HEK293T (cell line): Measurements from ENCODE around the gene WRNIP1.

Source experiments
- CTCF ChIA-PET: fragments of 350-600 bp; formaldehyde crosslinking; extraction: SDS; loops from one replicate; lab custom pipeline; 2021; ENCODE audit warnings: antibody characterized with exemption, inconsistent platforms; lab: Yijun Ruan, JAX
- POLR2A ChIA-PET: fragments of 350-600 bp; formaldehyde crosslinking; extraction: SDS; loops from one replicate; lab custom pipeline; 2020; ENCODE audit warnings: antibody characterized with exemption, inconsistent platforms; lab: Yijun Ruan, JAX
- DNase-seq: peaks from one replicate; pipeline ENCODE4 v3.0.0; 2012; ENCODE audit warnings: mixed read lengths; ENCODE audit errors: extremely low spot score
- ARNT ChIP-seq: fragments of 450-650 bp; IDR thresholded peaks from 2 replicates; pipeline ENCODE4 v1.6.1; 2017; ENCODE audit warnings: mild to moderate bottlenecking
- BHLHE40 ChIP-seq: fragments of 450-650 bp; IDR thresholded peaks from 2 replicates; pipeline ENCODE4 v1.6.1; 2016; ENCODE audit warnings: mild to moderate bottlenecking, moderate library complexity, borderline replicate concordance
- CTBP1 ChIP-seq: fragments of 450-650 bp; IDR thresholded peaks from 2 replicates; pipeline ENCODE4 v1.6.1; 2016; ENCODE audit warnings: borderline replicate concordance
- ELF4 ChIP-seq: fragments of 450-650 bp; IDR thresholded peaks from 2 replicates; pipeline ENCODE4 v1.6.1; 2017; ENCODE audit warnings: antibody characterized with exemption
- FOXA1 ChIP-seq: fragments of 450-650 bp; IDR thresholded peaks from 2 replicates; pipeline ENCODE4 v1.6.1; 2016; ENCODE audit warnings: mild to moderate bottlenecking
- FOXK2 ChIP-seq: fragments of 450-650 bp; IDR thresholded peaks from 2 replicates; pipeline ENCODE4 v1.6.1; 2016; ENCODE audit warnings: mild to moderate bottlenecking
- FOXM1 ChIP-seq: fragments of 450-650 bp; IDR thresholded peaks from 2 replicates; pipeline ENCODE4 v1.6.1; 2017; ENCODE audit warnings: mild to moderate bottlenecking, borderline replicate concordance
- HDGF ChIP-seq: fragments of 450-650 bp; IDR thresholded peaks from 2 replicates; pipeline ENCODE4 v1.6.1; 2017; ENCODE audit warnings: antibody characterized with exemption, borderline replicate concordance
- L3MBTL2 ChIP-seq: fragments of 450-650 bp; conservative IDR thresholded peaks from 2 replicates; pipeline ENCODE4 v1.6.1; 2016; ENCODE audit warnings: mild to moderate bottlenecking
- LEF1 ChIP-seq: fragments of 450-650 bp; IDR thresholded peaks from 2 replicates; pipeline ENCODE4 v1.6.1; 2017; ENCODE audit warnings: mild to moderate bottlenecking, borderline replicate concordance
- NFRKB ChIP-seq: fragments of 450-650 bp; IDR thresholded peaks from 2 replicates; pipeline ENCODE4 v1.6.1; 2016; ENCODE audit warnings: mild to moderate bottlenecking, moderate library complexity
- PKNOX1 ChIP-seq: fragments of 450-650 bp; IDR thresholded peaks from 2 replicates; pipeline ENCODE4 v1.6.1; 2016
- SP1 ChIP-seq: fragments of 450-650 bp; IDR thresholded peaks from 2 replicates; pipeline ENCODE4 v1.6.1; 2017
- SUZ12 ChIP-seq: fragments of 450-650 bp; IDR thresholded peaks from 2 replicates; pipeline ENCODE4 v1.6.1; 2016; ENCODE audit warnings: mild to moderate bottlenecking
- TARDBP ChIP-seq: fragments of 450-650 bp; IDR thresholded peaks from 2 replicates; pipeline ENCODE4 v1.6.1; 2016
- ZNF384 ChIP-seq: fragments of 450-650 bp; IDR thresholded peaks from 2 replicates; pipeline ENCODE4 v1.6.1; 2016

Gene WRNIP1

GRCh38 chr6:2816158-2816557 lies 51.0 kb downstream of the WRNIP1 start:
- no peak for DNase-seq
- no peak for TF ChIP-seq FOXM1
- TF ChIP-seq FOXA1, result no peak
- TF ChIP-seq FOXK2, result no peak
- TF ChIP-seq ZNF384, result no peak
- no peak for TF ChIP-seq HDGF
- no peak for TF ChIP-seq NFRKB
- TF ChIP-seq ARNT, result no peak
- no peak for TF ChIP-seq SUZ12
- TF ChIP-seq PKNOX1, result no peak
- TF ChIP-seq TARDBP, result no peak
- no peak for TF ChIP-seq CTBP1
- TF ChIP-seq ELF4, result no peak
- no peak for TF ChIP-seq L3MBTL2
- no peak for TF ChIP-seq LEF1
- no peak for TF ChIP-seq SP1
- no peak for TF ChIP-seq BHLHE40
- CTCF ChIA-PET, result no interaction called here
- POLR2A ChIA-PET, result no interaction called here

GRCh38 chr6:2817903-2818443 lies 52.8 kb downstream of the WRNIP1 start:
- CTCF ChIA-PET, result interaction anchor here (0.7 to 1.3 kb wide), 2 partner anchors 13 to 135 kb away, joined by 3 to 5 read pairs; no protein-coding TSS in a partner anchor
- DNase-seq, result no peak
- TF ChIP-seq HDGF (no peak), BHLHE40 (no peak), SP1 (no peak), PKNOX1 (no peak), FOXK2 (no peak), NFRKB (no peak), SUZ12 (no peak), ELF4 (no peak), TARDBP (no peak), ZNF384 (no peak), L3MBTL2 (no peak), ARNT (no peak), CTBP1 (no peak), FOXA1 (no peak), FOXM1 (no peak), LEF1 (no peak)
- POLR2A ChIA-PET, result interaction anchor here (0.8 to 2.9 kb wide), 4 partner anchors 22 to 172 kb away, joined by 3 to 9 read pairs (median 4); partner anchors contain the start of gene WRNIP1

DNA sequence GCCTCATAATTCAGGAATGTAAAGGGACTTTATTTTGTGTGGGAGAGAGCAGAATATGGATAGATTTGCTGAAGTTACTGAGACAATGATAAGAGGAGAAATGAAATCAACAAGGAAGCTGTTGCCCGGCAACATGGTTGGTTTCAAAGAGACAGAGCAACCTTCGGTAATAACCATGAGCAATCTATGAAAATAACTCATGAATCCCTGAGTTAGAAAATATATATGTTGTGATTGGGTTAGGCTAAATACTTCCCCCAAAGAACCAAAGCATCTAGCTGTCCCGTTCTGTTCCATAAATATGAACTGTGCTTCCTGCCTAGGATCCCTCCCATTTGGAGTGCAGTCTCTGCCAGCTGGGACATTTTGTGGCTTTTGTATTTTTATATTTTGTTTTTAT lies 53.4 kb downstream of the WRNIP1 start:
- DNase-seq, result no peak

GRCh38 chr6:2819115-2819514 lies 53.9 kb downstream of the WRNIP1 start:
- ChIA-PET POLR2A (interaction anchor here (1.4 to 2.9 kb wide), 2 partner anchors 21 to 53 kb away, joined by 4 to 9 read pairs; partner anchors contain the start of gene WRNIP1), CTCF (no interaction called here)
- TF ChIP-seq ARNT, result no peak
- TF ChIP-seq CTBP1, result no peak
- TF ChIP-seq FOXA1, result no peak
- no peak for TF ChIP-seq LEF1
- no peak for TF ChIP-seq SP1
- no peak for TF ChIP-seq L3MBTL2
- TF ChIP-seq FOXM1, result no peak
- no peak for TF ChIP-seq SUZ12
- DNase-seq, result no peak

More for the DNA sequence above, 53.4 kb downstream of the WRNIP1 start:
- TF ChIP-seq TARDBP (no peak), FOXA1 (no peak), ELF4 (no peak), SUZ12 (no peak), SP1 (no peak), NFRKB (no peak), FOXM1 (no peak)
- ChIA-PET POLR2A (interaction anchor here (0.8 to 2.9 kb wide), 3 partner anchors 22 to 172 kb away, joined by 3 to 9 read pairs (median 4); partner anchors contain the start of gene WRNIP1), CTCF (interaction anchor here (0.7 to 1.3 kb wide), 2 partner anchors 14 to 134 kb away, joined by 3 to 5 read pairs; no protein-coding TSS in a partner anchor)

DNA sequence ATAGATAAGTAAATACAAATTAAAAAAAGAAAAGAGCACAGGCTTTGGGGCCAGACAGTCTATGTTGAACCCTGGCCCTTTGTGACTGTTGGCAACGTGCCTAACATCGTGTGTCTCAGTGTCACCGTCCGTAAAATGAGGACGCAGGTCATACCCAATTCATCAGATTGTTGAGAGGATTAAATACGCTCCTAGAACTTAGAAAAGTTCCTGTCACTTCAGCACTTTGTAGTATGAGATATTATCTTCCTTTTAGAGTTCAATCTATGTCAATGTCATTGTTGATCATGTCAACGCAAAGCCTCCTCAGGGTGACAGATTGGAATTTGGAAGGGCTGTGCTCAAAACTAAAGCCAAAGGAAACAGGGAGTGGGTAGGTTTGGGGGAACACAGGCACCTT lies 54.8 kb downstream of the WRNIP1 start:
- DNase-seq, result no peak
- ChIA-PET CTCF (no interaction called here), POLR2A (no interaction called here)
- no peak for TF ChIP-seq ARNT
- no peak for TF ChIP-seq FOXK2
- no peak for TF ChIP-seq FOXM1
- TF ChIP-seq NFRKB, result no peak
- TF ChIP-seq BHLHE40, result no peak
- no peak for TF ChIP-seq PKNOX1
- TF ChIP-seq ZNF384, result no peak
- TF ChIP-seq TARDBP, result no peak
- TF ChIP-seq SP1, result no peak
- no peak for TF ChIP-seq L3MBTL2
- TF ChIP-seq FOXA1, result no peak
- no peak for TF ChIP-seq SUZ12
- TF ChIP-seq ELF4, result no peak
- no peak for TF ChIP-seq LEF1
- no peak for TF ChIP-seq CTBP1

GRCh38 chr6:2820415-2820814 lies 55.2 kb downstream of the WRNIP1 start:
- ChIA-PET CTCF (no interaction called here), POLR2A (no interaction called here)
- TF ChIP-seq SUZ12 (no peak), FOXM1 (no peak), CTBP1 (no peak), PKNOX1 (no peak), FOXA1 (no peak)
- no peak for DNase-seq
